Mesendoderm (in vitro differentiated cells): Measurements from ENCODE around the gene CADPS.

Experiments
- DNase-seq: peaks from one replicate; pipeline ENCODE4 v3.0.0; 2013
- H2AK5ac ChIP-seq: 2 replicates; pipeline ENCODE4 v1.6.1; 2013; ENCODE audit warnings: low read length, inconsistent platforms
- H2BK120ac ChIP-seq: 2 replicates; pipeline ENCODE4 v1.6.1; 2013; ENCODE audit warnings: low read depth, mild to moderate bottlenecking, low read length, moderate library complexity, mixed read lengths
- H2BK15ac ChIP-seq: replicated peaks from 2 replicates; pipeline ENCODE4 v1.6.1; 2013; ENCODE audit warnings: low read depth, mild to moderate bottlenecking, moderate library complexity
- H2BK5ac ChIP-seq: 2 replicates; pipeline ENCODE4 v1.6.1; 2013; ENCODE audit warnings: low read length, inconsistent platforms
- H3K18ac ChIP-seq: 2 replicates; pipeline ENCODE4 v1.6.1; 2013; ENCODE audit warnings: mild to moderate bottlenecking, low read length, mixed read lengths
- H3K23ac ChIP-seq: one replicate; pipeline ENCODE4 v1.6.1; 2013; ENCODE audit warnings: low read length
- H3K27ac ChIP-seq: 2 replicates; pipeline ENCODE4 v1.5.1; 2013; ENCODE audit warnings: low read depth, mild to moderate bottlenecking, inconsistent platforms, low read length, moderate library complexity
- H3K27me3 ChIP-seq: 2 replicates; pipeline ENCODE4 v1.6.1; 2013; ENCODE audit warnings: low read length, control low read depth, mild to moderate bottlenecking, inconsistent platforms; ENCODE audit not compliant: insufficient read depth, poor library complexity
- H3K36me3 ChIP-seq: 2 replicates; pipeline ENCODE4 v1.6.1; 2013; ENCODE audit warnings: low read length, inconsistent platforms; ENCODE audit not compliant: control insufficient read depth, insufficient read depth
- H3K4ac ChIP-seq: one replicate; pipeline ENCODE4 v1.6.1; 2013; ENCODE audit warnings: low read depth, mild to moderate bottlenecking, low read length, moderate library complexity
- H3K4me1 ChIP-seq: 2 replicates; pipeline ENCODE4 v1.6.1; 2013; ENCODE audit warnings: low read depth, low read length, inconsistent platforms; ENCODE audit not compliant: control insufficient read depth
- H3K4me2 ChIP-seq: 2 replicates; pipeline ENCODE4 v1.6.1; 2013; ENCODE audit warnings: low read length
- H3K4me3 ChIP-seq: 2 replicates; pipeline ENCODE4 v1.5.1; 2013; ENCODE audit warnings: mild to moderate bottlenecking, low read length
- H3K56ac ChIP-seq: one replicate; pipeline ENCODE4 v1.6.1; 2013; ENCODE audit warnings: low read length
- H3K79me1 ChIP-seq: 2 replicates; pipeline ENCODE4 v1.6.1; 2013; ENCODE audit warnings: low read length, inconsistent platforms
- H3K79me2 ChIP-seq: 2 replicates; pipeline ENCODE4 v1.6.1; 2013; ENCODE audit warnings: mild to moderate bottlenecking, low read length; ENCODE audit not compliant: control insufficient read depth, insufficient read depth
- H3K9ac ChIP-seq: 2 replicates; pipeline ENCODE4 v1.6.1; 2013; ENCODE audit warnings: low read length, inconsistent platforms
- H4K5ac ChIP-seq: one replicate; pipeline ENCODE4 v1.6.1; 2013; ENCODE audit warnings: low read length
- H4K8ac ChIP-seq: one replicate; pipeline ENCODE4 v1.6.1; 2013; ENCODE audit warnings: low read depth, mild to moderate bottlenecking, control low read depth, low read length, moderate library complexity
- WGBS: extraction: QIAGEN DNeasy Blood & Tissue Kit; methylation state at CpG from one replicate; pipeline ENCODE4 v1.1.7; 2013; ENCODE audit warnings: low lambda C conversion rate, missing lambda C conversion rate; ENCODE audit not compliant: insufficient coverage; ENCODE audit errors: extremely low coverage; 5-methylcytosine and 5-hydroxymethylcytosine counted together

The CADPS gene

DNA sequence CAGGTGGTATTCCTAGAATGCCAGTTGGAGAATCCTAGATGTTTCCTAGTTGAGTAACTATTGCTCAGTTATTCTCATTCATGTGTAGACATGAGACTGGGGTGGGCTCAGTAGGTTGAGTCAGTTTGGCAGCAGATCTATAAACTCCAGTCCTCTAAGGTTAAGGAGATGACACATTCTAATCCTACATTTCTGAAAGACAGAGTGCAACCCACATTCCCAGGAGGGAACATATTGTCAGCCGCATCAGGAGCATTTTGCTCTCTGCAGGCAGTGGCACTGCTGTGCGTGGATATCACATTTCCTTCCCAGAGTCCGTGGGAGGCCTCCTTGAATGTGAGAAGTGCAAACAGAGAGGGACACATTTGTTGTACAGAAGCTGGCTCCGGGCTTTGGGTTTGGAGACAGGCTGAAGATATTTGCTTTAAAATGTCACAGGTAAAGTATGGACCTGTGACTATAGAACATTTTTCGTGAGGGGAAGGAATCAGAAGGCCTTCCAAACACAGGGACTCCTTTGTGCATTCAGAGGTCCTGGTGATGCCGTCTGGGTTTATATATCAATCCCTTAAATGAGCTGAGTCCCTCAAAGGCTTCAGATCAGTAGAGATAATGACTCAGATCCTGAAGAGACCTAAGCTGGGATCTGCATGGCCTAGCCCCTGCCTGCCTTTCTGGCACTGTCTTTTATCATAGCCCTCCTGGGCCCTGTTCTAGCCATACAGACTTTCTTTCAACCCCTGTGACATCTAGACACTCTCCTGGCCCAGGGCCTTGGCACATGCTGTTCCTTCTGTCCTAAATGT is 156.5 kb downstream of the CADPS start:
- H3K4me2 ChIP-seq = no peak overlapping the region
- no peak overlapping the region for H3K27ac ChIP-seq
- DNase-seq = peak; percentile 52
- no peaks in the 10 kb centered on the region for H3K79me2 ChIP-seq
- H2BK120ac ChIP-seq = no peak overlapping the region
- H4K8ac ChIP-seq = peak overlapping the region; percentile 93
- no peak overlapping the region for H2BK5ac ChIP-seq
- no CpG with 5 or more reads among the region's 6 CpGs for WGBS
- H4K5ac ChIP-seq = no peak overlapping the region
- H3K36me3 ChIP-seq = no peaks in the 10 kb centered on the region
- no peak overlapping the region for H3K18ac ChIP-seq
- H3K4ac ChIP-seq = no peak overlapping the region
- no peaks in the 10 kb centered on the region for H3K79me1 ChIP-seq
- H3K4me3 ChIP-seq = no peak overlapping the region
- H3K56ac ChIP-seq = peak overlapping the region; percentile 76
- no peak overlapping the region for H3K9ac ChIP-seq
- peaks cover 8% of the 10 kb centered on the region for H3K4me1 ChIP-seq
- H3K27me3 ChIP-seq = no peaks in the 10 kb centered on the region
- no peak overlapping the region for H2AK5ac ChIP-seq
- no peak overlapping the region for H2BK15ac ChIP-seq
- no peak overlapping the region for H3K23ac ChIP-seq

DNA sequence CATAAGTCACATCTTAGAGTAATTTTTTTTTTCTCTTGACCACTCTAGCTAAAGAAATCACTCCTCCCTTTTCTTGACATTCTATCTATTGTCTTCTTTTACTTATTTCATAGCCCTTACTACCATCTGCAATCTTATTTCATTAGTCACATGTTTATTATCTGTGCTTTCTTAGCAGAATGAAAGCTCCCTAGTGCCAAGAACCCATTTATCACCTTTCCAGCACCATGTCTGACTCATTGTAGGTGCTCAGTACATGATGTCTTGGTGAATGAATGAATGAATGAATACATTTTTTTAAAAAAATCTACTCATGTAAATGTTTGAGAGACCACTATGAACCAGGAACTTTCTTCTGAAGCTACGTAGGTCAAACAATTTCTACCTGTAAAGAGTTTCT is 157.2 kb downstream of the CADPS start:
- H3K79me2 ChIP-seq = no peaks in the 10 kb centered on the region
- no peak for DNase-seq
- H3K4me3 ChIP-seq = no peak overlapping the region
- H2AK5ac ChIP-seq = no peak overlapping the region
- peaks cover 7% of the 10 kb centered on the region for H3K4me1 ChIP-seq
- H2BK120ac ChIP-seq = no peak overlapping the region
- H3K23ac ChIP-seq = no peak overlapping the region
- H3K56ac ChIP-seq = no peak overlapping the region
- no peak overlapping the region for H3K18ac ChIP-seq
- H3K27me3 ChIP-seq = no peaks in the 10 kb centered on the region
- no peaks in the 10 kb centered on the region for H3K36me3 ChIP-seq
- WGBS = no CpG with 5 or more reads among the region's 1 CpG
- no peak overlapping the region for H3K4ac ChIP-seq
- no peak overlapping the region for H2BK5ac ChIP-seq
- H3K4me2 ChIP-seq = no peak overlapping the region
- no peak overlapping the region for H3K27ac ChIP-seq
- H4K8ac ChIP-seq = no peak overlapping the region
- H3K9ac ChIP-seq = no peak overlapping the region
- no peak overlapping the region for H4K5ac ChIP-seq
- H2BK15ac ChIP-seq = no peak overlapping the region
- no peaks in the 10 kb centered on the region for H3K79me1 ChIP-seq

DNA sequence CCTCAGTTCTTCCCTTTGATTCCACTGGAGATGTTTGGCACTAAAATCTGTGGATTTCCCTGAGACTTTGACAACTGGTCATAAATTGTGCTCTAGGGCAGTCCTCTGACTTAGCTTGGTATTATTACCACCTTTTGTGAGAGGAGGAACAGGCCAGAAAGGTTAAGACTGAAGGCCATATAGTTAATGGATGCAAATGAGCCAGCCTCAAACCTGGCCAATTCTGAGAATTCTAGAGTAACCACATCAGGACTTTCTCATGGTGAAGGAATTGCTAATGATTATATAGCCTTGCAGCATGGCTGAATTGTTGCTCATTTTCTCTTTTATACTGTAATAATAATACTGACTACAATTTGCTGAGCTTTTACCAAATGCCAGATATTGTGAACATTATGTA is 162.5 kb downstream of the CADPS start:
- no peaks in the 10 kb centered on the region for H3K79me1 ChIP-seq
- no peak overlapping the region for H3K18ac ChIP-seq
- H3K9ac ChIP-seq = no peak overlapping the region
- H3K23ac ChIP-seq = no peak overlapping the region
- H3K4ac ChIP-seq = no peak overlapping the region
- H3K4me2 ChIP-seq = no peak overlapping the region
- H3K4me3 ChIP-seq = no peak overlapping the region
- H3K79me2 ChIP-seq = no peaks in the 10 kb centered on the region
- H3K27ac ChIP-seq = no peak overlapping the region
- no peak overlapping the region for H2BK5ac ChIP-seq
- H4K8ac ChIP-seq = no peak overlapping the region
- DNase-seq = no peak
- H3K27me3 ChIP-seq = no peaks in the 10 kb centered on the region
- H2AK5ac ChIP-seq = no peak overlapping the region
- no peak overlapping the region for H2BK120ac ChIP-seq
- H3K56ac ChIP-seq = no peak overlapping the region
- H3K4me1 ChIP-seq = peaks cover 2% of the 10 kb centered on the region
- no peak overlapping the region for H2BK15ac ChIP-seq
- no peak overlapping the region for H4K5ac ChIP-seq
- no peaks in the 10 kb centered on the region for H3K36me3 ChIP-seq

GRCh38 chr3:62710751-62711150 is 164.5 kb downstream of the CADPS start:
- Histone ChIP-seq H3K56ac (no peak overlapping the region), H3K18ac (no peak overlapping the region), H3K23ac (no peak overlapping the region), H2BK120ac (no peak overlapping the region), H4K8ac (no peak overlapping the region), H3K27ac (no peak overlapping the region), H3K9ac (no peak overlapping the region), H2BK5ac (no peak overlapping the region), H3K4ac (no peak overlapping the region), H3K4me1 (peaks cover 2% of the 10 kb centered on the region), H3K4me2 (no peak overlapping the region), H4K5ac (no peak overlapping the region), H3K4me3 (no peak overlapping the region), H3K79me1 (no peaks in the 10 kb centered on the region), H3K27me3 (no peaks in the 10 kb centered on the region), H2BK15ac (no peak overlapping the region), H2AK5ac (no peak overlapping the region), H3K79me2 (no peaks in the 10 kb centered on the region), H3K36me3 (no peaks in the 10 kb centered on the region)
- no CpG with 5 or more reads among the region's 3 CpGs for WGBS
- DNase-seq = no peak

GRCh38 chr3:62708638-62709373 is 166.4 kb downstream of the CADPS start:
- peak; percentile 45 for DNase-seq
- Histone ChIP-seq H3K4ac (no peak overlapping the region), H3K27me3 (no peaks in the 10 kb centered on the region), H2AK5ac (no peak overlapping the region), H3K36me3 (no peaks in the 10 kb centered on the region), H2BK120ac (no peak overlapping the region), H3K4me1 (peaks cover 2% of the 10 kb centered on the region), H2BK15ac (no peak overlapping the region), H3K4me3 (no peak overlapping the region), H3K27ac (no peak overlapping the region), H3K79me2 (no peaks in the 10 kb centered on the region), H4K5ac (no peak overlapping the region), H3K23ac (no peak overlapping the region), H2BK5ac (no peak overlapping the region), H3K56ac (no peak overlapping the region), H4K8ac (no peak overlapping the region), H3K79me1 (no peaks in the 10 kb centered on the region), H3K9ac (no peak overlapping the region), H3K18ac (no peak overlapping the region), H3K4me2 (no peak overlapping the region)
- WGBS = no CpG with 5 or more reads among the region's 5 CpGs
